K562 (cell line): Measurements from ENCODE around the gene PUM1. TPM values are rescaled to one million over a fixed set of nuclear protein-coding genes. Genes with fewer than 3 reads are reported as not detected.

Experiments
- BACH1 ChIP-seq: fragments of 200-800 bp; sonication (Bioruptor generic); IDR thresholded peaks from 2 replicates; pipeline ENCODE4 v1.6.1; 2016; ENCODE audit warnings: missing genetic modification characterization, missing compliant biosample characterization
- BCLAF1 ChIP-seq, 2 experiments: fragments of 450-650 bp in 1 of 2; IDR thresholded peaks; 2 replicates each; pipeline ENCODE4 v1.6.1; 2011 to 2017; ENCODE audit warnings: low read depth in 2 of 2, antibody characterized with exemption in 1 of 2, borderline replicate concordance in 1 of 2, low read length in 1 of 2, mild to moderate bottlenecking in 1 of 2, mixed read lengths in 1 of 2; ENCODE audit not compliant: control insufficient read depth in 1 of 2
- CBX3 ChIP-seq, 2 experiments: IDR thresholded peaks; 1 replicate in 1 of 2; 2 replicates in 1 of 2; pipeline ENCODE4 v1.6.1; 2012; ENCODE audit warnings: inconsistent platforms in 2 of 2, low read length in 2 of 2, borderline replicate concordance in 1 of 2, control low read depth in 1 of 2
- CEBPZ ChIP-seq: fragments of 150-350 bp; IDR thresholded peaks from 2 replicates; pipeline ENCODE4 v1.6.1; 2014; ENCODE audit warnings: low read depth, mild to moderate bottlenecking, low read length, borderline replicate concordance
- HMG20A ChIP-seq: fragments of 450-650 bp; formaldehyde crosslinking; conservative IDR thresholded peaks from 2 replicates; pipeline ENCODE4 v1.4.0; 2020; ENCODE audit warnings: mild to moderate bottlenecking, mixed read lengths
- LARP7 ChIP-seq: fragments of 450-650 bp; IDR thresholded peaks from 2 replicates; pipeline ENCODE4 v1.6.1; 2016
- LCOR ChIP-seq: sonication (generic); formaldehyde crosslinking; IDR thresholded peaks from 2 replicates; pipeline ENCODE4 v1.8.0; 2022; ENCODE audit warnings: mild to moderate bottlenecking, missing genetic modification reagents
- MEF2D ChIP-seq: conservative IDR thresholded peaks from 2 replicates; pipeline ENCODE4 v1.6.1; 2016; ENCODE audit warnings: low read depth, missing genetic modification characterization, missing compliant biosample characterization
- NR1H2 ChIP-seq: sonication (generic); formaldehyde crosslinking; IDR thresholded peaks from 2 replicates; pipeline ENCODE4 v1.4.0; 2020; ENCODE audit warnings: mild to moderate bottlenecking, missing genetic modification reagents
- NR4A1 ChIP-seq, 2 experiments: fragments of 250-450 bp in 1 of 2; fragments of 450-650 bp in 1 of 2; sonication (Bioruptor Pico) in 1 of 2; IDR thresholded peaks; 2 replicates each; pipeline versions ENCODE4 v1.4.0 to v1.6.1; 2016 to 2020; ENCODE audit warnings: mild to moderate bottlenecking in 2 of 2, missing compliant biosample characterization in 1 of 2, missing genetic modification characterization in 1 of 2, moderate library complexity in 1 of 2
- SREBF1 ChIP-seq: fragments of 150-350 bp; IDR thresholded peaks from 2 replicates; pipeline ENCODE4 v1.6.1; 2014; ENCODE audit warnings: antibody characterized with exemption, low read depth, low read length, borderline replicate concordance
- STAT5B ChIP-seq: fragments of 250-450 bp; sonication (Bioruptor Pico); IDR thresholded peaks from 2 replicates; pipeline ENCODE4 v1.8.0; 2021; ENCODE audit warnings: mild to moderate bottlenecking, inconsistent platforms
- TCF3 ChIP-seq: sonication (generic); formaldehyde crosslinking; IDR thresholded peaks from 2 replicates; pipeline ENCODE4 v1.4.0; 2020; ENCODE audit warnings: mild to moderate bottlenecking, missing genetic modification reagents
- TEAD4 ChIP-seq, 2 experiments: sonication (generic) in 1 of 2; formaldehyde crosslinking in 1 of 2; IDR thresholded peaks; 2 replicates each; pipeline versions ENCODE4 v1.6.1 to v1.8.0; 2012 to 2022; ENCODE audit warnings: borderline replicate concordance in 1 of 2, inconsistent platforms in 1 of 2, low read length in 1 of 2, mild to moderate bottlenecking in 1 of 2, missing genetic modification reagents in 1 of 2
- YBX1 ChIP-seq: fragments of 450-650 bp; IDR thresholded peaks from 2 replicates; pipeline ENCODE4 v1.7.1; 2016; ENCODE audit warnings: mild to moderate bottlenecking
- ZBTB26 ChIP-seq: fragments of 450-650 bp; formaldehyde crosslinking; IDR thresholded peaks from 2 replicates; pipeline ENCODE4 v1.4.0; 2022; ENCODE audit warnings: missing genetic modification characterization
- ZNF316 ChIP-seq: fragments of 450-650 bp; IDR thresholded peaks from 2 replicates; pipeline ENCODE4 v1.6.1; 2016
- ZNF511 ChIP-seq: sonication (generic); formaldehyde crosslinking; IDR thresholded peaks from 2 replicates; pipeline ENCODE4 v1.8.0; 2022; ENCODE audit warnings: mild to moderate bottlenecking, missing genetic modification reagents
- polyA plus RNA-seq, 8 experiments: library from polyadenylated mRNA; depleted of rRNA in 4 of 8; stranded (reverse) in 5 of 8; unstranded in 3 of 8; fragments of >200 nt; fragmentation: Nextera tagmentation in 2 of 8; fragmentation: Illumina TruSeq in 1 of 8; extraction: Ambion mirVana in 2 of 8; extraction: Trizol in 1 of 8; gene quantifications; 2 replicates each; pipeline versions ENCODE4 v1.2.1 to v1.2.3, GENCODE V29; 2011 to 2014; ENCODE audit warnings: inconsistent platforms in 1 of 8, missing spikeins in 1 of 8
- total RNA-seq, 7 experiments: library from RNA; depleted of rRNA in 6 of 7; stranded (reverse); fragments of >200 nt in 6 of 7; fragmentation: Illumina TruSeq in 2 of 7; extraction: Trizol in 2 of 7; gene quantifications; 2 replicates each; pipeline versions ENCODE4 v1.2.1 to v1.2.3, GENCODE V29; 2011 to 2021; ENCODE audit warnings: low replicate concordance in 1 of 7

PUM1 gene
- total and polyA plus RNA-seq, 9 of the 15 experiments (the other 6 are each of a cell fraction or from before 2014, with no cell fraction given): 37.7 to 104 (median 55.7) TPM

GRCh38 chr1:31065310-31066217, at the start of gene PUM1 (continued):
- no peak for TF ChIP-seq ZNF316
- no peak; a peak in 1 of 4 replicates for TF ChIP-seq BCLAF1 (IDR thresholded peaks at IDR 0.05; ENCODE audit: borderline replicate concordance in 1 of 2, control insufficient read depth in 1 of 2, low read depth in 2 of 2, low read length in 1 of 2)
- no peak; the same call in 1 of the 2 replicates for TF ChIP-seq TEAD4 (IDR thresholded peaks at IDR 0.05; ENCODE audit: low read length)
- peak; percentile 61; the same call in 1 of the 2 replicates for TF ChIP-seq TEAD4 (CRISPR knock-in tag; IDR thresholded peaks at IDR 0.05; ENCODE audit: borderline replicate concordance)
- peak; percentile 69; the same call in 1 of the 2 replicates for TF ChIP-seq ZBTB26
- no peak for TF ChIP-seq STAT5B (CRISPR knock-in tag)
- TF ChIP-seq HMG20A: no peak
- TF ChIP-seq CBX3 (IDR thresholded peaks at IDR 0.05; ENCODE audit: borderline replicate concordance in 1 of 2, low read length in 2 of 2): peak in 1 of 2 experiments; percentile 88; a peak in 2 of 3 replicates
- no peak for TF ChIP-seq TCF3 (CRISPR knock-in tag)
- TF ChIP-seq NR1H2 (CRISPR knock-in tag): no peak
- TF ChIP-seq SREBF1: no peak
- TF ChIP-seq BACH1 (tag): no peak
- no peak; the same call in 1 of the 2 replicates for TF ChIP-seq MEF2D
- TF ChIP-seq CEBPZ: no peak
- peak; percentile 92 for TF ChIP-seq NR4A1 (CRISPR knock-in tag; IDR thresholded peaks at IDR 0.05)
- peak; percentile 93 for TF ChIP-seq NR4A1 (tag; IDR thresholded peaks at IDR 0.05)
- TF ChIP-seq YBX1: no peak
- TF ChIP-seq ZNF511 (CRISPR knock-in tag): peak; percentile 96
- TF ChIP-seq LARP7: no peak
- TF ChIP-seq LCOR (CRISPR knock-in tag): peak; percentile 70; the same call in 1 of the 2 replicates
